CD4-positive, CD25-positive, alpha-beta regulatory T cell (primary cell): Measurements from ENCODE around the gene FCHSD2. TPM values are rescaled to one million over a fixed set of nuclear protein-coding genes. Genes with fewer than 3 reads are reported as not detected.

Experiments used
- ATAC-seq, 2 donors: fragments of 150-1000 bp; cut with Tn5 transposase; one replicate each; pipeline ENCODE4 v1.10.0; 2021; ENCODE audit warnings: low read depth in 2 of 2, moderate number of reproducible peaks in 2 of 2, moderate library complexity in 1 of 2
- DNase-seq, 3 donors: peaks; one replicate each; pipeline versions ENCODE4 v3.0.0 to v3.0.0-alpha.2; 2012 to 2022; ENCODE audit warnings: mixed read lengths in 1 of 3
- H3K27ac ChIP-seq: one replicate; pipeline ENCODE4 v1.7.0; 2013; ENCODE audit warnings: mild to moderate bottlenecking, low read length; ENCODE audit not compliant: insufficient read depth, poor library complexity, severe bottlenecking
- H3K27me3 ChIP-seq: one replicate; pipeline ENCODE4 v1.7.0; 2013; ENCODE audit warnings: low read length; ENCODE audit not compliant: control insufficient read depth, insufficient read depth
- H3K36me3 ChIP-seq: one replicate; pipeline ENCODE4 v1.7.0; 2013; ENCODE audit warnings: mild to moderate bottlenecking, low read length, moderate library complexity; ENCODE audit not compliant: control insufficient read depth, insufficient read depth
- H3K4me1 ChIP-seq: 2 replicates; pipeline ENCODE4 v1.7.0; 2013; ENCODE audit warnings: mild to moderate bottlenecking, low read length; ENCODE audit not compliant: insufficient read depth, control insufficient read depth, poor library complexity, severe bottlenecking
- H3K4me3 ChIP-seq: one replicate; pipeline ENCODE4 v1.7.0; 2013; ENCODE audit warnings: low read depth, mild to moderate bottlenecking, low read length, moderate library complexity
- H3K9me3 ChIP-seq, 2 experiments: 1 replicate in 1 of 2; 2 replicates in 1 of 2; pipeline ENCODE4 v1.7.0; 2013; ENCODE audit warnings: low read length in 2 of 2, mild to moderate bottlenecking in 1 of 2, moderate library complexity in 1 of 2; ENCODE audit not compliant: control insufficient read depth in 2 of 2
- H3K27ac Mint-ChIP-seq, 3 donors: one replicate each; pipeline ENCODE4 v1.8.0; 2020 to 2022; ENCODE audit warnings: mild to moderate bottlenecking in 3 of 3, mixed read lengths in 3 of 3, moderate library complexity in 2 of 3
- H3K27me3 Mint-ChIP-seq: one replicate; pipeline ENCODE4 v1.8.0; 2022; ENCODE audit warnings: mild to moderate bottlenecking, mixed read lengths
- H3K36me3 Mint-ChIP-seq: one replicate; pipeline ENCODE4 v1.8.0; 2020; ENCODE audit warnings: mixed read lengths
- H3K4me1 Mint-ChIP-seq, 4 donors: one replicate each; pipeline ENCODE4 v1.8.0; 2020 to 2022; ENCODE audit warnings: mixed read lengths in 4 of 4, mild to moderate bottlenecking in 1 of 4
- H3K4me3 Mint-ChIP-seq, 4 donors: one replicate each; pipeline ENCODE4 v1.8.0; 2020 to 2022; ENCODE audit warnings: mild to moderate bottlenecking in 4 of 4, mixed read lengths in 4 of 4, moderate library complexity in 3 of 4
- H3K9me3 Mint-ChIP-seq, 7 donors: one replicate each; pipeline ENCODE4 v1.8.0; 2020 to 2022; ENCODE audit warnings: mixed read lengths in 7 of 7, mild to moderate bottlenecking in 3 of 7, moderate library complexity in 2 of 7
- polyA plus RNA-seq, 4 donors: library from polyadenylated mRNA; unstranded; fragments of 300-500 nt; fragmentation: Illumina TruSeq; gene quantifications; one replicate each; pipeline ENCODE4 v1.2.3, GENCODE V29; 2021
- total RNA-seq: library from RNA; stranded (reverse); gene quantifications from one replicate; pipeline ENCODE4 v1.2.3, GENCODE V29; 2022

Gene FCHSD2
- total and polyA plus RNA-seq, 5 donors from 2014 or later, result 13.5 to 56.6 (median 19.6) TPM

- H3K4me3 Mint-ChIP-seq, result no peak overlapping the region
- H3K27me3 Mint-ChIP-seq, result no peaks in the 10 kb centered on the region
- no peaks in the 10 kb centered on the region for H3K27me3 ChIP-seq
- peaks cover 0 to 6% (median 0%) of the 10 kb centered on the region in 4 donors for H3K4me1 Mint-ChIP-seq
- no peak overlapping the region for H3K27ac ChIP-seq
- no peaks in the 10 kb centered on the region for H3K9me3 Mint-ChIP-seq
- peaks cover 22% of the 10 kb centered on the region for H3K36me3 Mint-ChIP-seq
- no peaks in the 10 kb centered on the region for H3K4me1 ChIP-seq
- ATAC-seq (no peak), DNase-seq (no peak)
- no peaks in the 10 kb centered on the region for H3K9me3 ChIP-seq
- no peak overlapping the region for H3K27ac Mint-ChIP-seq
- no peak overlapping the region for H3K4me3 ChIP-seq
- H3K36me3 ChIP-seq, result peaks cover 17% of the 10 kb centered on the region
Measured at GRCh38 chr11:72899238-72899637, 242.9 kb downstream of the FCHSD2 start.

GRCh38 chr11:72897506-72897905 lies 244.6 kb downstream of the FCHSD2 start:
- Histone ChIP-seq H3K4me3 (no peak overlapping the region), H3K36me3 (peaks cover 15% of the 10 kb centered on the region), H3K27me3 (no peaks in the 10 kb centered on the region), H3K9me3 (no peaks in the 10 kb centered on the region), H3K4me1 (no peaks in the 10 kb centered on the region), H3K27ac (no peak overlapping the region)
- H3K9me3 Mint-ChIP-seq, result no peaks in the 10 kb centered on the region
- H3K27me3 Mint-ChIP-seq, result no peaks in the 10 kb centered on the region
- peaks cover 0 to 4% (median 0%) of the 10 kb centered on the region in 4 donors for H3K4me1 Mint-ChIP-seq
- H3K4me3 Mint-ChIP-seq, result no peak overlapping the region
- no peak for ATAC-seq
- no peak overlapping the region for H3K27ac Mint-ChIP-seq
- DNase-seq, result no peak
- H3K36me3 Mint-ChIP-seq, result peaks cover 22% of the 10 kb centered on the region

GRCh38 chr11:72896431-72896830 lies 245.7 kb downstream of the FCHSD2 start:
- ATAC-seq, result no peak
- H3K36me3 ChIP-seq, result peaks cover 10% of the 10 kb centered on the region
- Mint-ChIP-seq H3K4me1 (peaks cover 0 to 7% (median 1%) of the 10 kb centered on the region in 4 donors), H3K4me3 (no peak overlapping the region), H3K27me3 (no peaks in the 10 kb centered on the region), H3K9me3 (no peaks in the 10 kb centered on the region), H3K36me3 (peaks cover 20% of the 10 kb centered on the region), H3K27ac (no peak overlapping the region)
- no peak overlapping the region for H3K27ac ChIP-seq
- no peaks in the 10 kb centered on the region for H3K9me3 ChIP-seq
- no peaks in the 10 kb centered on the region for H3K4me1 ChIP-seq
- DNase-seq, result no peak
- H3K27me3 ChIP-seq, result no peaks in the 10 kb centered on the region
- H3K4me3 ChIP-seq, result no peak overlapping the region

GRCh38 chr11:72890881-72891280 lies 251.2 kb downstream of the FCHSD2 start:
- Histone ChIP-seq H3K36me3 (peaks cover 32% of the 10 kb centered on the region), H3K27me3 (no peaks in the 10 kb centered on the region), H3K9me3 (no peaks in the 10 kb centered on the region), H3K27ac (no peak overlapping the region), H3K4me3 (no peak overlapping the region), H3K4me1 (no peaks in the 10 kb centered on the region)
- Mint-ChIP-seq H3K36me3 (peaks cover 31% of the 10 kb centered on the region), H3K27me3 (no peaks in the 10 kb centered on the region), H3K4me3 (no peak overlapping the region), H3K4me1 (peaks cover 0 to 7% (median 1%) of the 10 kb centered on the region in 4 donors), H3K27ac (no peak overlapping the region), H3K9me3 (peaks cover 0 to 2% (median 0%) of the 10 kb centered on the region in 7 donors)
- no peak for DNase-seq
- ATAC-seq, result no peak

- H3K27me3 ChIP-seq, result no peaks in the 10 kb centered on the region
- H3K9me3 ChIP-seq, result no peaks in the 10 kb centered on the region
- peaks cover 0 to 2% (median under 1%) of the 10 kb centered on the region in 4 donors for H3K4me1 Mint-ChIP-seq
- H3K36me3 Mint-ChIP-seq, result peaks cover 45% of the 10 kb centered on the region
- no peaks in the 10 kb centered on the region for H3K4me1 ChIP-seq
- peaks cover 47% of the 10 kb centered on the region for H3K36me3 ChIP-seq
- H3K9me3 Mint-ChIP-seq, result peaks cover 0 to 2% (median under 1%) of the 10 kb centered on the region in 7 donors
- DNase-seq (no peak), ATAC-seq (no peak)
- peak overlapping the region in 1 of 3 donors; percentile 57 for H3K27ac Mint-ChIP-seq
- no peak overlapping the region for H3K4me3 Mint-ChIP-seq
- H3K27me3 Mint-ChIP-seq, result no peaks in the 10 kb centered on the region
- no peak overlapping the region for H3K27ac ChIP-seq
- no peak overlapping the region for H3K4me3 ChIP-seq
Measured at GRCh38 chr11:72886619-72887018, 255.5 kb downstream of the FCHSD2 start.

- ATAC-seq, result no peak
- Histone ChIP-seq H3K4me1 (no peaks in the 10 kb centered on the region), H3K27me3 (no peaks in the 10 kb centered on the region), H3K4me3 (no peak overlapping the region), H3K27ac (no peak overlapping the region), H3K36me3 (peaks cover 47% of the 10 kb centered on the region), H3K9me3 (no peaks in the 10 kb centered on the region)
- Mint-ChIP-seq H3K27me3 (no peaks in the 10 kb centered on the region), H3K4me3 (no peak overlapping the region), H3K36me3 (peaks cover 51% of the 10 kb centered on the region), H3K4me1 (peaks cover 0 to 7% (median 3%) of the 10 kb centered on the region in 4 donors), H3K9me3 (peaks cover 0 to 7% (median 2%) of the 10 kb centered on the region in 7 donors), H3K27ac (peak overlapping the region in 2 of 3 donors; percentile 48 to 57)
- DNase-seq, result no peak
Measured at GRCh38 chr11:72885749-72886609, 256.1 kb downstream of the FCHSD2 start.

- peak overlapping the region in 1 of 3 donors; percentile 52 for H3K27ac Mint-ChIP-seq
- H3K27me3 ChIP-seq, result no peaks in the 10 kb centered on the region
- peaks cover 7 to 12% (median 8%) of the 10 kb centered on the region in 4 donors for H3K4me1 Mint-ChIP-seq
- no peaks in the 10 kb centered on the region for H3K4me1 ChIP-seq
- H3K9me3 ChIP-seq, result no peaks in the 10 kb centered on the region
- peaks cover 0 to 2% (median 0%) of the 10 kb centered on the region in 7 donors for H3K9me3 Mint-ChIP-seq
- H3K36me3 ChIP-seq, result peaks cover 11% of the 10 kb centered on the region
- H3K4me3 ChIP-seq, result no peak overlapping the region
- H3K27ac ChIP-seq, result no peak overlapping the region
- H3K27me3 Mint-ChIP-seq, result no peaks in the 10 kb centered on the region
- no peak for ATAC-seq
- DNase-seq, result no peak
- H3K36me3 Mint-ChIP-seq, result peaks cover 30% of the 10 kb centered on the region
- H3K4me3 Mint-ChIP-seq, result no peak overlapping the region
Measured at GRCh38 chr11:72876147-72876546, 266.0 kb downstream of the FCHSD2 start.
